ENCODE measurements around the gene DOCK4. TPM values are rescaled to one million over a fixed set of nuclear protein-coding genes. Genes with fewer than 3 reads are reported as not detected.

The DOCK4 gene
- total and polyA plus RNA-seq, 4 donors: 7.2 to 48.9 (median 12.8) TPM

DNA sequence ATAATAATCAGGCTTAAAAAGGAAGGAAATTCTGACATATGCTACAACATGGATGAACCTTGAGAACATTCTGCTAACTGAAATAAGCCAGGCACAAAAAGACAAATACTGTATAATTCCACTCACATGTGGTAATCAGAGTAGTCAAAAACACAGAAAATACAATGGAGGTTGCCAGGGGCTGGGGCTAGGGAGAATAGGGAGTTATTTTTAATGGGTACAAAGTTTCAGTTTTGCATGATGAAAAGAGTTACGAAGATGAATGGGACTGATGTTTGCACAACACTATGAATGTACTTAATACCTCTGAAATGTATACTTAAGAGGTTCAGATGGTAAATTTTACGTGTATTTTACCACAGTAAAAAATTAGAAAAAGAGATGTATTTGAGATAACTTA is 145.6 kb downstream of the DOCK4 start:
- TF ChIP-seq FOXA2 (IDR thresholded peaks at IDR 0.05): no peak
- TF ChIP-seq RXRA (IDR thresholded peaks at IDR 0.05): no peak
- TF ChIP-seq HNF4A (conservative IDR thresholded peaks at IDR 0.05): no peak
- no peak for TF ChIP-seq SP1 (IDR thresholded peaks at IDR 0.05)
- TF ChIP-seq, protein P1, sequence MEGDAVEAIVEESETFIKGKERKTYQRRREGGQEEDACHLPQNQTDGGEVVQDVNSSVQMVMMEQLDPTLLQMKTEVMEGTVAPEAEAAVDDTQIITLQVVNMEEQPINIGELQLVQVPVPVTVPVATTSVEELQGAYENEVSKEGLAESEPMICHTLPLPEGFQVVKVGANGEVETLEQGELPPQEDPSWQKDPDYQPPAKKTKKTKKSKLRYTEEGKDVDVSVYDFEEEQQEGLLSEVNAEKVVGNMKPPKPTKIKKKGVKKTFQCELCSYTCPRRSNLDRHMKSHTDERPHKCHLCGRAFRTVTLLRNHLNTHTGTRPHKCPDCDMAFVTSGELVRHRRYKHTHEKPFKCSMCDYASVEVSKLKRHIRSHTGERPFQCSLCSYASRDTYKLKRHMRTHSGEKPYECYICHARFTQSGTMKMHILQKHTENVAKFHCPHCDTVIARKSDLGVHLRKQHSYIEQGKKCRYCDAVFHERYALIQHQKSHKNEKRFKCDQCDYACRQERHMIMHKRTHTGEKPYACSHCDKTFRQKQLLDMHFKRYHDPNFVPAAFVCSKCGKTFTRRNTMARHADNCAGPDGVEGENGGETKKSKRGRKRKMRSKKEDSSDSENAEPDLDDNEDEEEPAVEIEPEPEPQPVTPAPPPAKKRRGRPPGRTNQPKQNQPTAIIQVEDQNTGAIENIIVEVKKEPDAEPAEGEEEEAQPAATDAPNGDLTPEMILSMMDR (IDR thresholded peaks at IDR 0.05; ENCODE audit: low read depth, low read length, missing input control): no peak
- TF ChIP-seq YY1 (IDR thresholded peaks at IDR 0.05): no peak
- TF ChIP-seq NR2F2 (IDR thresholded peaks at IDR 0.05): no peak
- no peak for TF ChIP-seq JUND (IDR thresholded peaks at IDR 0.05)
- no peak for TF ChIP-seq HNF4G (IDR thresholded peaks at IDR 0.05)
- no peak for TF ChIP-seq GABPA (IDR thresholded peaks at IDR 0.05 in 1 of 2, conservative IDR thresholded peaks at IDR 0.05 in 1 of 2)
- TF ChIP-seq FOXA1 (IDR thresholded peaks at IDR 0.05): no peak
- TF ChIP-seq TAF1 (conservative IDR thresholded peaks at IDR 0.05): no peak
- TF ChIP-seq, protein P2, sequence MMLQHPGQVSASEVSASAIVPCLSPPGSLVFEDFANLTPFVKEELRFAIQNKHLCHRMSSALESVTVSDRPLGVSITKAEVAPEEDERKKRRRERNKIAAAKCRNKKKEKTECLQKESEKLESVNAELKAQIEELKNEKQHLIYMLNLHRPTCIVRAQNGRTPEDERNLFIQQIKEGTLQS (IDR thresholded peaks at IDR 0.05): no peak
- TF ChIP-seq, protein P3, sequence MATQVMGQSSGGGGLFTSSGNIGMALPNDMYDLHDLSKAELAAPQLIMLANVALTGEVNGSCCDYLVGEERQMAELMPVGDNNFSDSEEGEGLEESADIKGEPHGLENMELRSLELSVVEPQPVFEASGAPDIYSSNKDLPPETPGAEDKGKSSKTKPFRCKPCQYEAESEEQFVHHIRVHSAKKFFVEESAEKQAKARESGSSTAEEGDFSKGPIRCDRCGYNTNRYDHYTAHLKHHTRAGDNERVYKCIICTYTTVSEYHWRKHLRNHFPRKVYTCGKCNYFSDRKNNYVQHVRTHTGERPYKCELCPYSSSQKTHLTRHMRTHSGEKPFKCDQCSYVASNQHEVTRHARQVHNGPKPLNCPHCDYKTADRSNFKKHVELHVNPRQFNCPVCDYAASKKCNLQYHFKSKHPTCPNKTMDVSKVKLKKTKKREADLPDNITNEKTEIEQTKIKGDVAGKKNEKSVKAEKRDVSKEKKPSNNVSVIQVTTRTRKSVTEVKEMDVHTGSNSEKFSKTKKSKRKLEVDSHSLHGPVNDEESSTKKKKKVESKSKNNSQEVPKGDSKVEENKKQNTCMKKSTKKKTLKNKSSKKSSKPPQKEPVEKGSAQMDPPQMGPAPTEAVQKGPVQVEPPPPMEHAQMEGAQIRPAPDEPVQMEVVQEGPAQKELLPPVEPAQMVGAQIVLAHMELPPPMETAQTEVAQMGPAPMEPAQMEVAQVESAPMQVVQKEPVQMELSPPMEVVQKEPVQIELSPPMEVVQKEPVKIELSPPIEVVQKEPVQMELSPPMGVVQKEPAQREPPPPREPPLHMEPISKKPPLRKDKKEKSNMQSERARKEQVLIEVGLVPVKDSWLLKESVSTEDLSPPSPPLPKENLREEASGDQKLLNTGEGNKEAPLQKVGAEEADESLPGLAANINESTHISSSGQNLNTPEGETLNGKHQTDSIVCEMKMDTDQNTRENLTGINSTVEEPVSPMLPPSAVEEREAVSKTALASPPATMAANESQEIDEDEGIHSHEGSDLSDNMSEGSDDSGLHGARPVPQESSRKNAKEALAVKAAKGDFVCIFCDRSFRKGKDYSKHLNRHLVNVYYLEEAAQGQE (IDR thresholded peaks at IDR 0.05): no peak
- no peak for TF ChIP-seq EGR1 (IDR thresholded peaks at IDR 0.05; ENCODE audit: low read depth in 2 of 2)
- TF ChIP-seq, protein P4, sequence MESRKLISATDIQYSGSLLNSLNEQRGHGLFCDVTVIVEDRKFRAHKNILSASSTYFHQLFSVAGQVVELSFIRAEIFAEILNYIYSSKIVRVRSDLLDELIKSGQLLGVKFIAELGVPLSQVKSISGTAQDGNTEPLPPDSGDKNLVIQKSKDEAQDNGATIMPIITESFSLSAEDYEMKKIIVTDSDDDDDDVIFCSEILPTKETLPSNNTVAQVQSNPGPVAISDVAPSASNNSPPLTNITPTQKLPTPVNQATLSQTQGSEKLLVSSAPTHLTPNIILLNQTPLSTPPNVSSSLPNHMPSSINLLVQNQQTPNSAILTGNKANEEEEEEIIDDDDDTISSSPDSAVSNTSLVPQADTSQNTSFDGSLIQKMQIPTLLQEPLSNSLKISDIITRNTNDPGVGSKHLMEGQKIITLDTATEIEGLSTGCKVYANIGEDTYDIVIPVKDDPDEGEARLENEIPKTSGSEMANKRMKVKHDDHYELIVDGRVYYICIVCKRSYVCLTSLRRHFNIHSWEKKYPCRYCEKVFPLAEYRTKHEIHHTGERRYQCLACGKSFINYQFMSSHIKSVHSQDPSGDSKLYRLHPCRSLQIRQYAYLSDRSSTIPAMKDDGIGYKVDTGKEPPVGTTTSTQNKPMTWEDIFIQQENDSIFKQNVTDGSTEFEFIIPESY (IDR thresholded peaks at IDR 0.05): no peak
- TF ChIP-seq RAD21 (IDR thresholded peaks at IDR 0.05): no peak
- TF ChIP-seq, protein P5, sequence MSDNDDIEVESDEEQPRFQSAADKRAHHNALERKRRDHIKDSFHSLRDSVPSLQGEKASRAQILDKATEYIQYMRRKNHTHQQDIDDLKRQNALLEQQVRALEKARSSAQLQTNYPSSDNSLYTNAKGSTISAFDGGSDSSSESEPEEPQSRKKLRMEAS (IDR thresholded peaks at IDR 0.05): no peak
- no peaks in the 10 kb centered on the region for H3K9me3 ChIP-seq (ENCODE audit: control insufficient read depth in 4 of 4, low read length in 3 of 4)
- no peaks in the 10 kb centered on the region for H3K27me3 ChIP-seq (ENCODE audit: control insufficient read depth in 4 of 4, insufficient read depth in 4 of 4, low read length in 3 of 4)
- no peak overlapping the region for H3K9ac ChIP-seq (ENCODE audit: low read depth in 1 of 2, low read length in 2 of 2)
- no peak overlapping the region for H3K4me3 ChIP-seq (ENCODE audit: low read depth in 1 of 3, low read length in 3 of 3)
- no peak for DNase-seq (ENCODE audit: low spot score)
- H3K4me1 ChIP-seq (ENCODE audit: control insufficient read depth in 4 of 4, insufficient read depth in 4 of 4, low read length in 3 of 4): peaks cover 0 to 11% (median 0%) of the 10 kb centered on the region in 4 donors
- H3K36me3 ChIP-seq (ENCODE audit: control insufficient read depth in 4 of 4, insufficient read depth in 3 of 4, low read depth in 1 of 4, low read length in 3 of 4): no peaks in the 10 kb centered on the region
- H3K27ac ChIP-seq (ENCODE audit: low read depth in 1 of 2, low read length in 2 of 2): no peak overlapping the region
- 86% methylated on average over 2 of the region's 2 CpGs for whole genome bisulfite sequencing

Measured in liver (tissue), 9 donors.